Activated T-helper 1 cell treated with anti-CD3 and anti-CD28 coated beads, Interleukin-2, amount 50 U/mL, for 16 hours (primary cell): ENCODE measurements around the gene PPARG.
"Not testable (repeated sequence)": the region's sequence is repeated elsewhere in the genome, so short reads cannot be mapped to it uniquely, and the experiment has no call there.

Experiments used
- DNase-seq, 2 donors: peaks; one replicate each; pipeline ENCODE4 v3.0.0-alpha.2; 2020; ENCODE audit warnings: low read depth in 1 of 2, low spot score in 1 of 2

PPARG gene

GRCh38 chr3:12279591-12280326 is 9.1 kb upstream of the PPARG start:
- DNase-seq, result no peak

DNA sequence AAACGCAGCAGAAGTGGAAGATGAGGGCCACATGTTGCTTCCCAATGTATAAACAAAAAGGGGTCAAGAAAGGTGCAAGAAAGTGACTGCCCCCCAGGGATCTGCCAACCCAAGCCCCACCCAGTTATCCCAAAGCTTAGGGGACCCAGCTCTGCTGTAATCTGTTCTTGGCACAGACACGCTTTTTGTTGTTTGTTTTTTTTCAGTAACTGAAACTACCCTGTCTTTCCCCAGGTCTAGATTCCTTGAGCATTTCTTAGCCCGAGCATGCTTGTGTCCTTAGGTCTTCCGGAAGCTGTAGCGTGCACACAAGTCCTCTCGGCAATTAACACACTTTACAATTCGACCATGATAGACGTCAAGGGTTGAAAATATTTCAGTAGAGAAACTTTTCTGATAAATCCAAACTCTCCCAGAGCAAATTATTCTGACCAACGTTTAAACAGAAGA is 8.5 kb upstream of the PPARG start:
- no peak for DNase-seq

DNA sequence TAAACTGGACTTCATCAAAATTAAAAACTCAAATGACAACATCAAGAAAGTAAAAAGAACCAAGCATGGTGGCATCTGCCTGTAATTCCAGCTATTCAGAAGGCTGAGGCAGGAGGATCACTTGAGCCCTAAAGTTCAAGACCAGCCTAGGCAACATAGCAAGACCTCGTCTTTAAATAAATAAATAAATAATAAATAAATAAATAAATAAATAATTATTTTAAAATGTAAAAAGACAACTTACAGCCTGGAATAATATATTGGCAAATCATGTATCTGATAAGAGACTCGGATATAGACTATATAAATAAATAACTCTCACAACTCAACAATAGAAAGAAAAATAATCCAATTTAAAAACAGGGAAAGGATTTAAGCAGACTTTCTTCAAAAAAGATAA is 4.3 kb upstream of the PPARG start:
- DNase-seq, result no peak

DNA sequence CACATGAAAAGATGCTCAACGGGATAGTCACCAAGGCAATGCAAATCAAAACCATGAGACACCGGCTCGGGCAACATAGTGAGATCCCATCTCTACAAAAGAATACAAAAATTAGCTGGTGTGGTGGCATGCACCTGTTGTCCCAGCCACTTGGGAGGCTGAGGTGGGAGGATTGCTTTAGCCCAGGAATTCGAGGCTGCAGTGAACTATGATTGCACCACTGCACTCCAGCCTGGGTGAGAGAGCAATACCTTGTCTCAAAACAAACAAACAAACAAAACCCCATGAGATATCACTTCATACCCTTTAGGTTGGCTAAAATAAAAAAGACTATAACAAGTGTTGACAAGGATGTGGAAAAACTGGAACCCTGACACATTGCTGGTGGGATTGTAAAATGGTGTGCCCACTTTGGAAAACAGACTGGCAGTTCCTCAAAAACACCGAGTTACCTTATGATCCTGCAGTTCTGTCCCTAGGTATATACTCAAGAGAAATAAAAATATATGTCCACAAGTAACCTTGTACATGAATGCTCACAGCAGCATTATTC is 3.8 kb upstream of the PPARG start:
- DNase-seq, result no peak

DNA sequence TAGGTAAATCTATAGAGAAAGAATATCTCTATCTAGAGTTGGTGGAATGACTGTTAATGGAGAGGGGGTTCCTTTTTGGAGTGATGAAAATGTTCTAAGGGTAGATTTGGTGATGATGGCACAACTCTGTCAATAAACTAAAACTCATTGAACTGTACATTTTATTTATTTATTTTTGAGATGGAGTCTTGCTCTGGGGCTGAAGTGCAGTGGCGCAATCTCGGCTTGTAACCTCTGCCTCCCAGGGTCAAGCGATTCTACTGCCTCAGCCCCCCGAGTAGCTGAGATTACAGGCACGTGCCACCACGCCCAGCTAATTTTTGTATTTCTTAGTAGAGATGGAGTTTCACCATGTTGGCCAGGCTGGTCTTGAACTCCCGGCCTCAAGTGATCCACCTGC is 3.1 kb upstream of the PPARG start:
- not testable (repeated sequence) for DNase-seq

- DNase-seq, result no peak
These were observed 2.4 kb upstream of the PPARG start for GRCh38 chr3:12286504-12286903.

DNA sequence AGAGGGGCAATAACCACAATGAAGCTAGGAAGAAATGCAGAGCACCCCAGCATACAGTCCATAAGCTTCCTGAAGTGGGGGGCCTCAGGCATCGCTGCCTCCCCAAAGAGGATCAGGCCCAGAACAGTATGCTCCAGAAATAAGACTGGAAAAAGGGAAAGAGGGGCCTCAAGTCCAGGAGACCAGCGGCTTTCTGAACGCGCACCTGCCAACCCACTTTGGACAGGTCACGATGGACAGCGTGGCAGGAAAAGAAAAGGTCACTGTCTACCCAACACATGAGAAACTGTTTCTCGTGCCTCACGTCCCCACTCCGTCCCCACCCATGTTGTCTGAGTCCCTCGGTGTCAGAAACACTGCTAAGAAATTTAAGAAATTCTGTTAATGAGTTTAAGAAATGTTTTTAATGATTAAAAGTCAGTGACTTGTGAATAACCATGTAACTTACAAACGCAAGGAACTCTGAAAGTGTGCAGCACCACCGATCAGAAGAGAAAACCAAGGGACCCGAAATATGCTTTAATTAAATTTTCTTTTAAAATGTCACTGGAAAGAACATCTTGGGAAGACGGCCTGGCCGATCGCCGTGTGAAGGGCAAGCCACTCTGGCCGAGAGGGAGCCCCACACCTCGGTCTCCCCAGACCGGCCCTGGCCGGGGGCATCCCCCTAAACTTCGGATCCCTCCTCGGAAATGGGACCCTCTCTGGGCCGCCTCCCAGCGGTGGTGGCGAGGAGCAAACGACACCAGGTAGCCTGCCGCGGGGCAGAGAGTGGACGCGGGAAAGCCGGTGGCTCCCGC is 1.7 kb upstream of the PPARG start:
- no peak for DNase-seq

- no peak for DNase-seq
These were observed 1.1 kb upstream of the PPARG start for GRCh38 chr3:12287727-12288181.

GRCh38 chr3:12289524-12289923 is 654 bp downstream of the PPARG start:
- no peak for DNase-seq

DNA sequence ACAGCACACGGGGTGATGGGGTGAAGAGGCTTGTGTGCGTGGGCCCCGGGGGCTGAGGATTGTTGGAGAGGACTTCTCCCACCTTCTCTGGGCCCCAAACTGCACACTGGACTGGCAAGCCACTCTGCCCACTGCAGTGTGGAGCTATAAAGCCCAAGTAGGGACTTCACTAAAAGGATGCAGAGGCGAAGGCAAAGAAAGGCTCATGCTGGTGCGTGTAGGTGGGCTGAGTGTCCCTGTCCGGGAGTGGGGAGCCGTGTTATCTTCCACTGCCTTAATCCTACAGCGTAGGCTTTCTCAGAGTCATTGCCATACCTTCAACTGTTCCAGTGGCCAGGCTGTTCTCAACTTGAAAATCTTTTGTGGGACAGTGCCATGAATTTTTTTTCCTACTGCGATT is 3.9 kb downstream of the PPARG start:
- no peak for DNase-seq

- no peak for DNase-seq
These were observed 6.2 kb downstream of the PPARG start for GRCh38 chr3:12294885-12295580.

DNA sequence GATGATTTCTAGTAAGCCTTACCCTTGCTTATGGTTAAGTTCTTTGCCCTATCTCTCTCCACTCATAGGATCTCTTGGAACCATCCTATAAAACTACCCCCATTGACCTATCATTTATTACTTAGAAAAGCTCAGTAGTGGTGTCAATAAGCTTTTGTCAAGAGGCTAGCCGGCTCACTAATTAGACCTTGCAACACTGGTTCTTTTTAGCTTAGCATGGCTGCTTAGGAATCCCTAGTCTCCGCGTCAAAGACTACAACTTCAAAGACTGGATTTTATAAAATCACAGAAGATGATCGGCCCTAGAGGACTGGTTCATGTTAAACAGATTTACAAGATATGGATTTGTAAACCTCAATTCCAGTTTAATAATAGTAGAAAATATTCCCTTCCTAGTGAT is 7.6 kb downstream of the PPARG start:
- no peak for DNase-seq

- DNase-seq, result no peak
These were observed 10.2 kb downstream of the PPARG start for GRCh38 chr3:12299026-12299425.

DNA sequence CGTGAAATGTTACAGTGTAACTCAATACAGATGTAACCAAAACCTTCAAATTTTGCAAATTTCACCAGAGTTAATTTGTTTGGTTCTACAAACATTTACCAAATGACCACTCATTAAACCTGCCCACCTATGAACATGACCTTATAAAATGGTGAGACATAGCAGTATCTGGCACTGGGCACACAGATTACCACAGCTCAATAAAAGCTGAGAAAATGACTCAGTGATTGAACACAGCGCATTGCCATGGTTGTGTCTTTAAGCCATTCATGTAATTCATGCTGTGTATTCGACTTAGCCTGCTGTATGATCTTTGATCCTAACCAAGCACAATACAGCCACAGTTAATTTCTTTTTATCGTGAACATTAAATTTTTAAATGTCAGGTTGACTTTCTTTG is 11.3 kb downstream of the PPARG start:
- DNase-seq, result no peak

DNA sequence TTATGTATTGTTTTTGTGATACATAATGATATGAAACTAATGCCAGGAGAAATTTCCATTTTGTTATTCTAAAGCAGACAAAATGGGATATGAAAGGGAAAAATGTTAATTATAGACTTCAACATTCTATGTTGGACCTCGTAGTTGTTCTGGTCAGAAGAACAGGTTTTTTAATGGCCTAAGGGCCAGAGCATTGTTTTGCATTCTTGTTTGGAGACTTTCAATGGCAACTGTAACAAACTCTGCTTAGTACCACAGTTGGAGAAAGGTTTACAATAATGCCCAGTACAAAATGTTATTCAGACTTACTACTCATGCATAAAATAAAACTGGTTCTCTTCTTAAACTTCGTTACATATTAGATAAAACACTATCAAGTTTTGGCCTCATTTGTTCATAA is 12.2 kb downstream of the PPARG start:
- no peak for DNase-seq

GRCh38 chr3:12301513-12301912 is 12.6 kb downstream of the PPARG start:
- no peak for DNase-seq

- no peak for DNase-seq
These were observed 13.7 kb downstream of the PPARG start for GRCh38 chr3:12302564-12302963.

DNA sequence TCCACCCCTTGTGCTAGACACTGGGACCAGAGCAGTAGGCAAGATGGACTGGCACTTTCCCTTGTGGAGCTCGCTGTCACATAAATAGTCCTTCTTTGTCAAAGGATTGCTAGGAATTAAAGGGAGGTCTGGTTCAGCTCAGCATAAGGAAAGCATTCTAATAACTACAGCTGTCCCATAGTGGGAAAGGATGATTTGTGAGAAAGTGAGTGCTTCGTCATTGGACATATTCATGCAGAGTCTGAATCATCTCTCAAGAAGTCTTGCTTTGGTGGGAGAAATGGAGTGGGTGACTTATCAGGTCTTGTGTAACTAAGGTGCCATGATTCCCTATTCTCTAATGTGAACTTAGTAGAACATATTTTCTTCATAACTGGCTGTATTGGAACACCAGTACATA is 14.7 kb downstream of the PPARG start:
- no peak for DNase-seq

DNA sequence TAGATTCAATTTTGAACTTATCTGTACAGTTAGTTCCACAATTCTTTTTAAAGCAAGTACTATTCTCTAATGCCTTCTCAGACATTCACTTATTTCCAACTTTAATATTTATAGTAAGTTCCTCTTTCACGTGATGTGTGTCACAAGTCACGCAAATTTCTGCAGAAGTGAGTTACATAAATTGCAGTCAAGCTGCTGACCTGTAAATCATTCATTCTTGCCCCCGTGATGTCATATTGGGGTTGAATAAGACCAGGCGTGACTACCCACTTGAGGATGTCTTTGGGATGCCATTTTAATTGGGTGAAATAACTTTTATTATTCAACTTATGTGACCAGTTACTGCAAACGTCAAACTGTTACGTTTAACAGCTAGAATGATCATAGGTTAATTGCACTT is 15.1 kb downstream of the PPARG start:
- DNase-seq, result no peak

GRCh38 chr3:12307136-12307535 is 18.3 kb downstream of the PPARG start:
- DNase-seq, result no peak

DNA sequence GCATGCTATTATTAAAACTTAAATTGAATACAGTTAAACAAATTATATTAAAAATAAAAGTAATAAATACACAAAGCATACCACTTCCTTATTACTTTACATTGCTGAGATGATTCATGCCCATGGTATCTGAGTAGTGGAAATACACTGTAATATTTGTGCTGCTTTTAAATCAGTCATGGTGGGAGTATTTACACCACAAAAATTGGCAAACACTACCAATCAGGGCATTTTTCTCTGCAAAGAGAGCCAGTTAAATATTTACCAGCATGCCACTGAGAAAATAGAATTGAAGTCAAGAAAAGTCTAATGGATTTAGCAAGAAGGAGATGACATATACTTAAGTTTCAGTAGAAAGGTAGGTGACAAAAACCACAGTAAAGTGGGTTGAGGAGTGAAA is 19.6 kb downstream of the PPARG start:
- no peak for DNase-seq

DNA sequence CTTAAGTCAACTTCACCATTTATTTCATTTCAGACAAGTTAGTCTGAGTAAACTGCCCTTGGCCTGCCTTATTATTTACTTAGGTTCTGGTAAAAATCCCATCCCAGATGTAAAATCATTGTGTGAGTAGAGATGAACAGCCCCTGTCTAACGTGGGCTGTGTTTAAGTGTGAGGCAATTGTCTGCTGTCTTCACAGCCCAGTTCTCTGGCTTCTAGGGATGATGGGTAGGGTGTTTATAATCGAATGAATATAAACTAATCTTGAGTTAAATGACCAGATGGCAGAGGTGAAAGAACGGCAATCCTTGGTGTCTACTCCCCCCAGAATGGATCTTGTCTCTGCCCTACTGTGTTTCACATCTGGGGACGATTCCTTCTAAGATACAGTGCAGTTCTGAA is 20.8 kb downstream of the PPARG start:
- no peak for DNase-seq
